ENCODE results near the gene HSPBP1.

GRCh38 chr19:55224038-55224665 lies 55.8 kb downstream of the HSPBP1 start:
- TF ChIP-seq TCF4 (CRISPR knock-in tag; IDR thresholded peaks at IDR 0.05; ENCODE audit: borderline replicate concordance) = no peak
- no peak for TF ChIP-seq ARNTL (CRISPR knock-in tag; IDR thresholded peaks at IDR 0.05; ENCODE audit: borderline replicate concordance, low read depth)
- no peak for TF ChIP-seq CREB5 (CRISPR knock-in tag; IDR thresholded peaks at IDR 0.05; ENCODE audit: low read depth)

Data from SK-N-SH treated with all-trans-retinoic acid at 6 μM for 48 hours (cell line).